IMR-90 (cell line): ENCODE results near the gene NPHP4. TPM values are rescaled to one million over a fixed set of nuclear protein-coding genes. Genes with fewer than 3 reads are reported as not detected.

Source experiments
- ATAC-seq: fragments of 200-7000 bp; cut with Tn5 transposase; 2 replicates; pipeline ENCODE4 v1.9.1; 2020; ENCODE audit warnings: low read depth, mild to moderate bottlenecking, moderate library complexity
- BruUV-seq: library from RNA; stranded (reverse); fragments of 400-500 nt; replicated peaks from 2 replicates; lab custom pipeline; 2021; lab: Mats Ljungman, UMichigan
- CTCF ChIA-PET: fragments of 300-600 bp; formaldehyde crosslinking; extraction: SDS; loops from one replicate; lab custom pipeline; 2021; ENCODE audit warnings: antibody characterized with exemption; lab: Yijun Ruan, JAX
- POLR2A ChIA-PET: fragments of 300-600 bp; sonication (Branson Sonifier 250); formaldehyde crosslinking; loops from one replicate; lab custom pipeline; 2022; ENCODE audit warnings: antibody characterized with exemption; ENCODE audit not compliant: unreplicated experiment; lab: Charles Lee
- DNase-seq: peaks from one replicate; pipeline ENCODE4 v3.0.0; 2013
- H2AFZ ChIP-seq: replicated peaks from 2 replicates; pipeline ENCODE3; 2013; ENCODE audit warnings: low read length, mild to moderate bottlenecking; ENCODE audit not compliant: poor library complexity
- H2AK5ac ChIP-seq: 2 replicates; pipeline ENCODE4 v1.6.1; 2013; ENCODE audit warnings: low read depth, low read length, inconsistent platforms
- H2AK9ac ChIP-seq: replicated peaks from 2 replicates; pipeline ENCODE3; 2013; ENCODE audit warnings: mild to moderate bottlenecking, low read depth, low read length, moderate library complexity; ENCODE audit not compliant: poor library complexity
- H2BK120ac ChIP-seq: 2 replicates; pipeline ENCODE4 v1.6.1; 2013; ENCODE audit warnings: low read depth, low read length, inconsistent platforms
- H2BK15ac ChIP-seq: 3 replicates; pipeline ENCODE4 v1.6.1; 2013; ENCODE audit warnings: low read depth, low read length, inconsistent platforms
- H2BK20ac ChIP-seq: 2 replicates; pipeline ENCODE4 v1.6.1; 2013; ENCODE audit warnings: low read depth, mild to moderate bottlenecking, inconsistent platforms, low read length, moderate library complexity
- H2BK5ac ChIP-seq: 2 replicates; pipeline ENCODE4 v1.6.1; 2013; ENCODE audit warnings: mild to moderate bottlenecking, low read depth, low read length, inconsistent platforms; ENCODE audit not compliant: poor library complexity, severe bottlenecking
- H3K14ac ChIP-seq: replicated peaks from 2 replicates; pipeline ENCODE4 v1.6.1; 2013; ENCODE audit warnings: low read depth, low read length, inconsistent platforms
- H3K18ac ChIP-seq: 2 replicates; pipeline ENCODE4 v1.6.1; 2013; ENCODE audit warnings: low read depth, low read length, control low read depth
- H3K23ac ChIP-seq: 2 replicates; pipeline ENCODE4 v1.6.1; 2013; ENCODE audit warnings: low read depth, low read length, inconsistent platforms
- H3K27ac ChIP-seq: 2 replicates; pipeline ENCODE4 v1.5.1; 2013; ENCODE audit warnings: mild to moderate bottlenecking, control low read depth, low read length; ENCODE audit not compliant: insufficient read depth
- H3K27me3 ChIP-seq: 2 replicates; pipeline ENCODE4 v1.6.1; 2013; ENCODE audit warnings: low read length; ENCODE audit not compliant: control insufficient read depth, insufficient read depth
- H3K36me3 ChIP-seq: 2 replicates; pipeline ENCODE4 v1.6.1; 2013; ENCODE audit warnings: low read length, mixed read lengths; ENCODE audit not compliant: control insufficient read depth, insufficient read depth
- H3K4ac ChIP-seq: 2 replicates; pipeline ENCODE4 v1.6.1; 2013; ENCODE audit warnings: low read depth, low read length, inconsistent platforms
- H3K4me1 ChIP-seq: 2 replicates; pipeline ENCODE4 v1.6.1; 2013; ENCODE audit warnings: low read length, mixed read lengths; ENCODE audit not compliant: control insufficient read depth, insufficient read depth
- H3K4me2 ChIP-seq: 2 replicates; pipeline ENCODE4 v1.6.1; 2013; ENCODE audit warnings: low read depth, mild to moderate bottlenecking, control low read depth, low read length, moderate library complexity
- H3K4me3 ChIP-seq: 2 replicates; pipeline ENCODE4 v1.5.1; 2013; ENCODE audit warnings: low read depth, mild to moderate bottlenecking, control low read depth, low read length, moderate library complexity; ENCODE audit not compliant: insufficient read depth
- H3K56ac ChIP-seq: 2 replicates; pipeline ENCODE4 v1.6.1; 2013; ENCODE audit warnings: low read length, inconsistent platforms; ENCODE audit not compliant: insufficient read depth; ENCODE audit errors: extremely low read depth
- H3K79me1 ChIP-seq, 2 experiments: 2 replicates each; pipeline ENCODE4 v1.6.1; 2013; ENCODE audit warnings: low read length in 2 of 2, inconsistent platforms in 1 of 2, low read depth in 1 of 2
- H3K9ac ChIP-seq: 2 replicates; pipeline ENCODE4 v1.6.1; 2013; ENCODE audit warnings: low read depth, low read length, control low read depth
- H3K9me1 ChIP-seq: 2 replicates; pipeline ENCODE4 v1.6.1; 2013; ENCODE audit warnings: low read length, inconsistent platforms; ENCODE audit not compliant: insufficient read depth
- H3K9me3 ChIP-seq: 2 replicates; pipeline ENCODE4 v1.6.1; 2013; ENCODE audit warnings: low read length; ENCODE audit not compliant: control insufficient read depth, insufficient read depth
- H4K20me1 ChIP-seq: 2 replicates; pipeline ENCODE4 v1.6.1; 2013; ENCODE audit warnings: low read length, inconsistent platforms; ENCODE audit not compliant: insufficient read depth
- H4K5ac ChIP-seq: 2 replicates; pipeline ENCODE4 v1.6.1; 2013; ENCODE audit warnings: mild to moderate bottlenecking, low read depth, low read length, control low read depth
- H4K8ac ChIP-seq, 2 experiments: 2 replicates each; pipeline ENCODE4 v1.6.1; 2013; ENCODE audit warnings: low read depth in 2 of 2, low read length in 2 of 2, control low read depth in 1 of 2, inconsistent platforms in 1 of 2
- H4K91ac ChIP-seq: 2 replicates; pipeline ENCODE4 v1.6.1; 2013; ENCODE audit warnings: low read depth, low read length, inconsistent platforms; ENCODE audit not compliant: insufficient read depth
- BHLHE40 ChIP-seq: fragments of 150-350 bp; IDR thresholded peaks from 2 replicates; pipeline ENCODE4 v1.6.1; 2016; ENCODE audit warnings: mild to moderate bottlenecking, low read depth, low read length
- CEBPB ChIP-seq: IDR thresholded peaks from 2 replicates; pipeline ENCODE4 v1.6.1; 2012; ENCODE audit warnings: low read depth, low read length, improper control_type of control experiment
- CHD1 ChIP-seq: IDR thresholded peaks from 2 replicates; pipeline ENCODE4 v1.6.1; 2012; ENCODE audit warnings: low read depth, low read length, improper control_type of control experiment
- CTCF ChIP-seq: conservative IDR thresholded peaks from 2 replicates; pipeline ENCODE4 v1.5.1; 2012; ENCODE audit warnings: mild to moderate bottlenecking, low read depth, low read length, improper control_type of control experiment
- ELK1 ChIP-seq: fragments of 150-350 bp; IDR thresholded peaks from 2 replicates; pipeline ENCODE4 v1.6.1; 2016; ENCODE audit warnings: low read depth, mild to moderate bottlenecking, low read length, moderate library complexity, borderline replicate concordance
- FOS ChIP-seq: fragments of 150-350 bp; IDR thresholded peaks from 2 replicates; pipeline ENCODE4 v1.6.1; 2016; ENCODE audit warnings: low read depth, low read length
- MAFK ChIP-seq: IDR thresholded peaks from 2 replicates; pipeline ENCODE4 v1.6.1; 2012; ENCODE audit warnings: low read depth, low read length, improper control_type of control experiment
- POLR2A ChIP-seq: IDR thresholded peaks from 2 replicates; pipeline ENCODE4 v1.6.1; 2012; ENCODE audit warnings: mild to moderate bottlenecking, low read depth, low read length
- RAD21 ChIP-seq: IDR thresholded peaks from 2 replicates; pipeline ENCODE4 v1.6.1; 2012; ENCODE audit warnings: low read length, improper control_type of control experiment
- RCOR1 ChIP-seq: IDR thresholded peaks from 2 replicates; pipeline ENCODE4 v1.6.1; 2012; ENCODE audit warnings: mild to moderate bottlenecking, low read length, improper control_type of control experiment; ENCODE audit not compliant: insufficient replicate concordance
- RFX5 ChIP-seq: IDR thresholded peaks from 2 replicates; pipeline ENCODE4 v1.8.0; 2012; ENCODE audit warnings: low read depth, mild to moderate bottlenecking, low read length, moderate library complexity
- SMC3 ChIP-seq: fragments of 150-350 bp; IDR thresholded peaks from 2 replicates; pipeline ENCODE4 v1.6.1; 2016; ENCODE audit warnings: low read depth, mild to moderate bottlenecking, antibody characterized with exemption, low read length, moderate library complexity
- USF2 ChIP-seq: fragments of 150-350 bp; IDR thresholded peaks from 2 replicates; pipeline ENCODE4 v1.6.1; 2017; ENCODE audit warnings: mild to moderate bottlenecking, antibody characterized with exemption, low read length, low read depth
- WGBS, 2 experiments: methylation state at CpG; one replicate each; pipeline versions ENCODE4 v1.1.5 to v1.1.7; 2013; ENCODE audit warnings: missing lambda C conversion rate in 2 of 2; ENCODE audit not compliant: insufficient read length in 1 of 2; ENCODE audit errors: extremely low coverage in 2 of 2; 5-methylcytosine and 5-hydroxymethylcytosine counted together
- dilution Hi-C: fragments of 300-500 bp; cut with HindIII; formaldehyde crosslinking; loops from one replicate; pipeline ENCODE4 v1.14.3; 2018; ENCODE audit warnings: low sequenced_read_pairs; ENCODE audit not compliant: unreplicated experiment
- in situ Hi-C: fragments of 300-500 bp; cut with MboI; formaldehyde crosslinking; loops from 3 replicates; pipeline ENCODE4 v1.14.3; 2019; ENCODE audit warnings: low sequenced_read_pairs, inconsistent platforms, mixed read lengths
- intact Hi-C: fragments of 100-400 bp; cut with micrococcal nuclease; formaldehyde crosslinking; loops from 2 replicates; pipeline ENCODE4 v1.10.0; 2022
- polyA plus RNA-seq, 3 experiments: library from polyadenylated mRNA; depleted of rRNA; stranded (reverse); fragments of >200 nt; gene quantifications; 2 replicates each; pipeline ENCODE4 v1.2.3, GENCODE V29; 2012; ENCODE audit warnings: low replicate concordance in 1 of 3
- total RNA-seq: library from RNA; depleted of rRNA; stranded (reverse); fragments of >200 nt; gene quantifications from 2 replicates; pipeline ENCODE4 v1.2.3, GENCODE V29; 2012

The NPHP4 gene
- total and polyA plus RNA-seq, 2 of the 4 experiments (the other 2 are of a cell fraction) = 2.0 to 5.5 TPM

- Histone ChIP-seq H2AFZ (no peak overlapping the region), H3K4me2 (no peak overlapping the region), H3K4me3 (no peak overlapping the region), H2BK15ac (no peak overlapping the region), H4K20me1 (no peaks in the 10 kb centered on the region), H2AK5ac (no peak overlapping the region), H3K9me3 (no peaks in the 10 kb centered on the region), H2BK20ac (no peak overlapping the region), H3K56ac (no peak overlapping the region), H2BK120ac (no peak overlapping the region), H4K91ac (no peak overlapping the region), H3K23ac (no peak overlapping the region), H3K4me1 (no peaks in the 10 kb centered on the region), H3K27ac (no peak overlapping the region), H2BK5ac (no peak overlapping the region), H3K14ac (no peak overlapping the region), H3K9ac (no peak overlapping the region), H3K79me1 (no peaks in the 10 kb centered on the region), H3K36me3 (peaks cover 3% of the 10 kb centered on the region), H2AK9ac (no peak overlapping the region), H4K8ac (no peak overlapping the region), H4K5ac (no peak overlapping the region), H3K9me1 (peaks cover 5% of the 10 kb centered on the region; the same call in 1 of the 2 replicates), H3K18ac (no peak overlapping the region), H3K4ac (no peak overlapping the region), H3K27me3 (no peaks in the 10 kb centered on the region)
- ChIA-PET CTCF (no interaction called here), POLR2A (no interaction called here)
- dilution Hi-C loops (no loop called here), in situ Hi-C loops (no loop called here), intact Hi-C loops (no loop called here)
- BruUV-seq = no TSS peak
- no peak for TF ChIP-seq SMC3
- no peak for TF ChIP-seq RAD21
- no peak for TF ChIP-seq POLR2A
- TF ChIP-seq RCOR1 = no peak
- no peak for TF ChIP-seq CEBPB
- no peak for TF ChIP-seq CHD1
- TF ChIP-seq CTCF = no peak
- no peak for TF ChIP-seq ELK1
- no peak for TF ChIP-seq MAFK
- no peak for TF ChIP-seq USF2
- TF ChIP-seq FOS = no peak
- no peak for TF ChIP-seq BHLHE40
- no peak for TF ChIP-seq RFX5
- no CpG with 5 or more reads among the region's 12 CpGs for WGBS, 2 experiments
- DNase-seq (no peak), ATAC-seq (no peak)
Observed at GRCh38 chr1:5944843-5945167, 47.4 kb downstream of the NPHP4 start.
